GM19043 (cell line): Measurements from ENCODE around the gene WNT1.

Experiments used
- ATAC-seq: cut with Tn5 transposase; IDR thresholded peaks from one replicate; pipeline ENCODE4 v1.9.1; 2021; ENCODE audit warnings: low read depth; ENCODE audit not compliant: unreplicated experiment

Gene WNT1

DNA sequence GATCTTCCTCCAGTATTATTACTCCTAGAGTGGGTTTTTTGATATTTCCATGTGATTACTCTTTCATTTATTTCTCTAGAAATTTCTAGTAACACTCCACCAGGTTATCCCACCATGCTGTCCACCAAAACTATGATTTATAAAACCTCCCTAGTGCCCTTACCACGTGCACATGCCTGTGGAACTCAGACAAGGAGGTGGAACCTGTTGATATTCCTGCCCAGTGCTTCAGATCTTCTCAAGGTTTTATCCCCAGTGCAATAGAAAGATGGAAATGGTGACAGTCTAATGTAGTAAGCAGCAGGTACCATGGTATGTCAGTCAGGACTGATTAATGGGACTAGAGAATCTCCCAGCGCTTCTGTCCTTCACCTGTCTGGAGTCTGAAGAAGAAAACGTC, 17.3 kb upstream of the WNT1 start:
- no peak for ATAC-seq

GRCh38 chr12:48961331-48961730, 16.8 kb upstream of the WNT1 start:
- no peak for ATAC-seq

- ATAC-seq, result no peak
Measured at GRCh38 chr12:48961801-48962200, 16.3 kb upstream of the WNT1 start.

GRCh38 chr12:48965298-48965838, 12.8 kb upstream of the WNT1 start:
- no peak for ATAC-seq

DNA sequence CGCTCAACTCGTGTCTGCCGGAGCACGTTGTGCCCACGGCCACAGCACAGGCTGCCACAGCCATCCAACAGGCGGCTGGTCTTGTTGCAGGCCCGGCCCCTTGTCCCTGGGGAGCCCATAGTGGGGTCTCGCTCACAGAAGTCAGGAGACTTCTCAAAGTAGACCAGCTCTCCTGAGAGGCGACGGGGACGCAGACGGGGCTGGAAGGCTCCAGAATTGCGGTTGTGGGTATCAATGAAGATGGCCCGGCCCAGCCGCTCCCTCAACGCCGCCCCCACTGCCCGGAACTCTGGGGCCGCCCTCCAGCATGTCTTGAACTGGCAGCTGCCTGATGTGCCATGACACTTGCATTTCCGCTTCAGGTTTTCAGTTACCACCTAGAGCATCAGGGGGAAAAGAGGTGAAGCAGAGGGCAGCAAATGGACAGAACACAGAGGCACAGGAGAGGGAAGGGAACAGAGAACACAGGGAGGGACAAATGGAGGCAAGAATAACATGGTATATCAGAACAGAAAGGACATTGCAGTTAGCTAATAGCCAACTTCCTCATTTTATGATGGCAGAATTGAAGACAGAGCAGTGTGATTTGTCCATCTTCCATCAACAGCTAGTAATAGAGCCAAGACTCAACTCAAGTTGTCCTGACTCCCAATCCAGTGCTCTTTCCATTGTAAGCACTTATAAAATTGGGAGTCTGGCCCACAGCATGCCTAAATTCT, 11.8 kb upstream of the WNT1 start:
- no peak for ATAC-seq

- no peak for ATAC-seq
Measured at GRCh38 chr12:48967991-48968390, 10.1 kb upstream of the WNT1 start.

GRCh38 chr12:48968467-48968866, 9.7 kb upstream of the WNT1 start:
- ATAC-seq, result no peak

GRCh38 chr12:48969160-48969771, 8.9 kb upstream of the WNT1 start:
- ATAC-seq, result no peak

DNA sequence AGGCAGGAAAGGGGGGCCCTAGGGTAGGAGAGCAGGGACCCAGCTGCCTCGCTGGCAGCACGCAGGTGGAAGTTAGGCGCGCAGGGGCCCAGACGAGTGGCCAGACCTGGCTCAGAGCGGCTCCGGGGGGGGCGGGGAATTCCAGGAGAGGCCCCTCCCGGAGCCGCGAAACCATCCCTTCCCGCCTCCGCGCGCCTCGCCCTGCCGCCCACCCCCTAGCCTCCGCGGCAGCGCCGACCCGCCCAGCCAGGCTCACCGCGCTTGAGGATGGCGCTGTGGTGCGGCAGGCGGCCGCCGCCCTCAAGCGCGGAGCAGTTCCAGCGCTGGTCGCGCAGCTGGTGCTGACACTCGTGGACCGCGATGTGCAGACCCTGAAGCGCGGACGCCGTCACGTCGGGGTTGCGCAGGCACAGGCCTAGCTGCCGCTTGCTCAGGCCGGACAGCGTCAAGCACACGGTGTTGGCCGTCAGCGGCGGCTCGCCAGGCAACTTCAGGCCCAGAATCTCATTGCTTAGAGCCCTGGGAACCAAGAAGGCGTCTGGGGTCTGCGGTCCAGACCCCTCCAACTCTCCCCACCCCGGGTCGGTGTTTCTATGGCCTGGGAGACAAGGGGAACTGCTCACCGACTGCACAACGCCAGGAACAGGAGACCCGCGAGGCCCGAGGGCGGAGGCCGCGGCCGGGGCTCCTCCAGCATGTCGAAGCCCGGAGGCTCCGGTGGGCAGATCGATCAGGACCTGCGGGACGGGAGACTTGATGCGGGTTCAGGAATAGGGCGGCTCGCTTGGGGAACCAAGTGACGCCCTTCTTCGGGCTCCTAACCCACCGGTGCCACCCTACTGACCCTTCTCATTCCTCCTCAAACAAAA, 8.1 kb upstream of the WNT1 start:
- no peak for ATAC-seq

- ATAC-seq, result no peak
Measured at GRCh38 chr12:48970702-48971334, 7.3 kb upstream of the WNT1 start.

GRCh38 chr12:48972213-48972951, 5.7 kb upstream of the WNT1 start:
- no peak for ATAC-seq

DNA sequence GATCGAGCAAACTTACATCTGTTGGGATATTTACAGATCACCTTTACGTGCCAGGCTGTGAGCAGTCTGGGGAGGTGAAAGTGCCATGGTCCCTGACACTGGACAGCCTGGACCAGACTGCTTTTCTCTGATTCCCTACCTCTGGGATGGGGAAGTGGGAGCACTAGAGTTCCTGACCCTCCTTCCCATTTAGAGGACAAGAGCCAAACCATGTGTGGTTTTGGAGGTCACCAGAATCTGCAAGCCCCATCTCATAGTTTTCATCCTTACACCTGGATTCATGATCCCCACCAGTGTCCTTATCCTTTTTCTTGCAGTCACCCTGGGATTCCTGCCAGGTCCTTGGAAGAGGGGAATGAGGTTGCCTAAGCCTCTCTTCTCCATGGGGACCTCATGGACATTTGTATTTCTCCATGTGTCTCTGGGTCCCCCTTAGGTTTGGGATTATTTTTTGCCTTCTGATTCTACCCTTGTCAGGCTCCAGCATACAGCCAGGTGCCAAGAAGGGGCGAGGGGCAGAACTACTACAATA, 5.1 kb upstream of the WNT1 start:
- ATAC-seq, result no peak

DNA sequence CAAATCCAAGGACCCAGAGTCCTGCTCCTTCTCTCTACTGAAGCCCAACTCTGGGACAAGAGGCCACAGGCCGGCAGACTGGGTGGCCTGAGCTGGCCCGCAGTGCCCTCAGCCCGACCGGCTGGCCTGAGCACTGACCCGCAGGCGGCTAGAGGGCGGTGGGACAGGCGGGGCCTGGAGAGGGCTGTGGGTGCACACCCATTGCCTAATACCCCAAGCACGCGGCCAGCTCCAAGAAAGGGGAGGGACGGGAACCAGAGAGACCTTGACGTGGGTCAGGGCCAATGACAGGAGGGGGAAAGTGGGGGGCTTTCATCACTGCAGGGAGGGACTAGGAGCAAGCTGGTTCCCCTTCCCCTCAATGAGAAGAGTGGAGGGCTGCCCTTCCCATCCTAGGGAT, 4.6 kb upstream of the WNT1 start:
- no peak for ATAC-seq

GRCh38 chr12:48973941-48974673, 4.0 kb upstream of the WNT1 start:
- ATAC-seq, result no peak

DNA sequence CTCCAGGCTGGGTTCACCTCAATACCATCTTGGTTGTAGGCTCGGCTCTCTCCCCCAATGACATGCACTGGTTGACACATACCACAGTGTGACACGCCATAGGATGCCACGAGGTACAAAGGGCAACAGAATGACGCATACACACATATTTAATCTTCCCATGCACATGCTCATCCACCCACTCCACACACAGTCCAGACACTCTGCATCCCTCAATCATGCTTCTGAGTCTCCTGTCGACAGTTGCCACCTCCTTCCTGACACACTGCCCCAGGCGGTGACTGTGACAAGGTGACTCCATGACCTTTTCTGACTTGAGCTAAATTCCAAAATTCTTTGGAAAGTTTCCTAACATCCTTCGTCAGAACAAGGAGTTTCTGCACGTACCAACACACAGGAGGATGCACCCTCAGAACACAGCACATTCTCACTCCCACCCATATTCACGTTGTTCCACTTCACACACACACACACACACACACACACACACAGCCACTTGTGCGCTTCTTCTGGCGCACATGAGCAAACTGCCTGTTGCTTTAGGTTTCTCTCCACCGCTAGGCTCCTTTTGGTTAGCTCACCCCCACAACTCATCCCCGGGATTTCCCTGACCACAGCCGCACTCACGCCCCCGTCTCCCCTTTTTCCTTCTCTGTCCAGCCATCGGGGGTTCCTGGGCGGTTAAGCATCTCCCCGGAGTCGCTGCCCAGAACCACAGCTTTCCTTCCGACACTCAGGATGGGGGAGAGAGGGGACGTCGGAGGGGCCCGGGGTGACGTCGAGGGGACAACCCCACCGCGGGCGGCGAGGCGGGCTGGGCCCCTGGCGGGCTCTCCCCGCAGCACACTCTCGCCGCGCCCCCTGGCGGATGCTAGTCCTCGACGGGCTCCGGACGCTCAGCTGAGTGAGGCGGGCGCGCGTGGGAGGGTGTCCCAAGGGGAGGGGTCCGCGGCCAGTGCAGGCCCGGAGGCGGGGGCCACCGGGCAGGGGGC, 536 bp upstream of the WNT1 start:
- no peak for ATAC-seq

DNA sequence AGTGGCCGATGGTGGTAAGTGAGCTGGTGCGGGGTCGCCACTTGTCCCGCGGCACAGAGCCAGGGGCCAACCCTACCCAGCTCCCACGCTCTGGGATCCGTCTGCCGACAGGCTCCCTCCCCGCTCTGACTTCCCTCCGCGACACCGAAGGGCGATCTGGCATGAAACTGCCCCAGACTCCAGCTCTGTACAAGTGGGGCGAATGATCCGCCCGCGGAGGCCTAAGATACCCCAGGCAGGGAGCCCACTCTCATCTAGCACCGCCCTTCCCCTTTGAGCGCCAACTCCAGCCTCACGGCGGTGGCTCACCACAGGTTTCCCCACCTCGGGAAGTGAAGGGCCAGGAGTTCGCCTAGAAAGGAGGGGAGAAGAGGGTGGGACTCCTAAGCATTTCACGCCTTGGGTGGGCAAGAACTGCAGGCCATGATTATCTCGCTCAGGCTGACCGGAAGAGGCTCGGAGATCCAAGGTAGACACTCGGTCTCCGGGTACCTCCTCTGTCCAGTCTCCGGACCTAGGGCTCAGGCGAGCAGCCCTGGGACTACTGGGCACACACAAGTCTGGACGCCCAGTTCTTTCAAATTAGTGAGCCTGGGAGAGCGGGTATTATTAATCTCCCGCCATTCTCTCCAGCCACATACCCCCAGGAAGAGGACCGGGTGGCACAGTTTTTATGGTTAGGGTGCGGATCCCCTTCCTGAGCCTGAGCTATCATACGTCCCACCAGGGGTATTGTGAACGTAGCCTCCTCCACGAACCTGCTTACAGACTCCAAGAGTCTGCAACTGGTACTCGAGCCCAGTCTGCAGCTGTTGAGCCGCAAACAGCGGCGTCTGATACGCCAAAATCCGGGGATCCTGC, 849 bp downstream of the WNT1 start:
- ATAC-seq, result no peak
